ENCODE measurements around the gene FAT1.

FAT1 gene

GRCh38 chr4:186553717-186554116 is 169.9 kb downstream of the FAT1 start:
- Histone ChIP-seq H3K36me3 (ENCODE audit: control insufficient read depth, insufficient read depth, low read length) (no peaks in the 10 kb centered on the region), H3K9ac (no peak overlapping the region), H3K4me2 (ENCODE audit: low read length) (no peak overlapping the region), H3K4me1 (no peaks in the 10 kb centered on the region), H2AFZ (no peak overlapping the region), H3K27ac (no peak overlapping the region), H3K4me3 (ENCODE audit: low read depth, low read length) (no peak overlapping the region), H3K79me2 (no peaks in the 10 kb centered on the region), H3K9me3 (ENCODE audit: control insufficient read depth, low read length) (no peaks in the 10 kb centered on the region), H3K27me3 (ENCODE audit: control insufficient read depth, insufficient read depth, low read length) (no peaks in the 10 kb centered on the region)
- TF ChIP-seq, protein P1, sequence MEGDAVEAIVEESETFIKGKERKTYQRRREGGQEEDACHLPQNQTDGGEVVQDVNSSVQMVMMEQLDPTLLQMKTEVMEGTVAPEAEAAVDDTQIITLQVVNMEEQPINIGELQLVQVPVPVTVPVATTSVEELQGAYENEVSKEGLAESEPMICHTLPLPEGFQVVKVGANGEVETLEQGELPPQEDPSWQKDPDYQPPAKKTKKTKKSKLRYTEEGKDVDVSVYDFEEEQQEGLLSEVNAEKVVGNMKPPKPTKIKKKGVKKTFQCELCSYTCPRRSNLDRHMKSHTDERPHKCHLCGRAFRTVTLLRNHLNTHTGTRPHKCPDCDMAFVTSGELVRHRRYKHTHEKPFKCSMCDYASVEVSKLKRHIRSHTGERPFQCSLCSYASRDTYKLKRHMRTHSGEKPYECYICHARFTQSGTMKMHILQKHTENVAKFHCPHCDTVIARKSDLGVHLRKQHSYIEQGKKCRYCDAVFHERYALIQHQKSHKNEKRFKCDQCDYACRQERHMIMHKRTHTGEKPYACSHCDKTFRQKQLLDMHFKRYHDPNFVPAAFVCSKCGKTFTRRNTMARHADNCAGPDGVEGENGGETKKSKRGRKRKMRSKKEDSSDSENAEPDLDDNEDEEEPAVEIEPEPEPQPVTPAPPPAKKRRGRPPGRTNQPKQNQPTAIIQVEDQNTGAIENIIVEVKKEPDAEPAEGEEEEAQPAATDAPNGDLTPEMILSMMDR (IDR thresholded peaks at IDR 0.05): no peak

DNA sequence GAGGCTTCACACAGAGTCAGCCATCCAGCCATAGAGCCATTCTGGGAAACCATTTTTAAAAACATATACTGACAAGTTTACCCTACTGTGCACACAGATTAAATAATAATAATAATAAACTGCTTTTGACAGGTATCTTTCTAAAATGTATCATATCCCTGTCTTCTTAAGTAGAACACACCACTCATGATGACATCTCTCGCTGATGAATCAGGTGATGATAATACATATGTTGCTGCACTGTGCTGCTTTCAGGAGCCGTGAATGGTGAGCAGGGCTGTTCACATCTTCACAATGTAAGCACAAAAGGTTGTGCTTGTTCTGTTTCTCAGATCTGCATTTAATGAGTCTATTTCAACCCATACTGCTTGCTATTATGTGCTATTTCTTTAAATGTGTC is 171.8 kb downstream of the FAT1 start:
- TF ChIP-seq, protein P1 (IDR thresholded peaks at IDR 0.05): no peak
- H3K27ac ChIP-seq: no peak overlapping the region

GRCh38 chr4:186545436-186545835 is 178.2 kb downstream of the FAT1 start:
- TF ChIP-seq, protein P1 (IDR thresholded peaks at IDR 0.05): no peak
- Histone ChIP-seq H3K27me3 (ENCODE audit: control insufficient read depth, insufficient read depth, low read length) (no peaks in the 10 kb centered on the region), H3K4me3 (ENCODE audit: low read depth, low read length) (no peak overlapping the region), H3K9me3 (ENCODE audit: control insufficient read depth, low read length) (no peaks in the 10 kb centered on the region), H3K4me1 (no peaks in the 10 kb centered on the region), H3K4me2 (ENCODE audit: low read length) (no peak overlapping the region), H3K36me3 (ENCODE audit: control insufficient read depth, insufficient read depth, low read length) (no peaks in the 10 kb centered on the region), H3K9ac (no peak overlapping the region), H2AFZ (no peak overlapping the region), H3K27ac (no peak overlapping the region), H3K79me2 (no peaks in the 10 kb centered on the region)

More for the DNA sequence above, 171.8 kb downstream of the FAT1 start:
- no peak overlapping the region for H3K4me2 ChIP-seq (ENCODE audit: low read length)
- no peaks in the 10 kb centered on the region for H3K9me3 ChIP-seq (ENCODE audit: control insufficient read depth, low read length)
- no peaks in the 10 kb centered on the region for H3K79me2 ChIP-seq
- H3K4me3 ChIP-seq (ENCODE audit: low read depth, low read length): no peak overlapping the region
- no peaks in the 10 kb centered on the region for H3K36me3 ChIP-seq (ENCODE audit: control insufficient read depth, insufficient read depth, low read length)
- no peaks in the 10 kb centered on the region for H3K27me3 ChIP-seq (ENCODE audit: control insufficient read depth, insufficient read depth, low read length)
- H3K4me1 ChIP-seq: no peaks in the 10 kb centered on the region
- H3K9ac ChIP-seq: no peak overlapping the region
- H2AFZ ChIP-seq: no peak overlapping the region

- Histone ChIP-seq H3K4me2 (ENCODE audit: low read length) (no peak overlapping the region), H3K9ac (no peak overlapping the region), H3K27ac (no peak overlapping the region), H3K4me1 (no peaks in the 10 kb centered on the region), H3K4me3 (ENCODE audit: low read depth, low read length) (no peak overlapping the region), H3K9me3 (ENCODE audit: control insufficient read depth, low read length) (no peaks in the 10 kb centered on the region), H2AFZ (no peak overlapping the region), H3K79me2 (no peaks in the 10 kb centered on the region), H3K27me3 (ENCODE audit: control insufficient read depth, insufficient read depth, low read length) (no peaks in the 10 kb centered on the region), H3K36me3 (ENCODE audit: control insufficient read depth, insufficient read depth, low read length) (no peaks in the 10 kb centered on the region)
- TF ChIP-seq, protein P1 (IDR thresholded peaks at IDR 0.05): no peak
Observed at GRCh38 chr4:186543206-186543605, 180.4 kb downstream of the FAT1 start.

DNA sequence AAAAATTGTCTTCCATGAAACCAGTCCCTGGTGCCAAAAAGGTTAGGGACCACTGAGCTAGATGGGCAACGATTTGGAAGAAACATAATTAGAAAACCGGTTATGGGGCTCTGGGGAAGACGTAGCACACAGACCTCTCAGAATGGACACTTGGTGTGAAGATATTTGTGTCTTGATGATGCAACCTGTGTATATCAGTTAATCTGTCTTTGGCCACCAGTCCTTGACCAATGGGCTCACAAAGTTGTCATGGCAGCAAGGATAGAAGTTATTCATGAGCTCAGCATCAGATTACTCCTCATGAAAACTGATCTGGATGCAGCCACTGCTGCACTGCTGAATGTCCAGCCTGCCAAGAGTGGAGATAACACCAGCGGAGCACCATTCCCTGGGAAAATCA is 181.9 kb downstream of the FAT1 start:
- no peak overlapping the region for H3K4me2 ChIP-seq (ENCODE audit: low read length)
- H3K9ac ChIP-seq: no peak overlapping the region
- no peak overlapping the region for H2AFZ ChIP-seq
- H3K9me3 ChIP-seq (ENCODE audit: control insufficient read depth, low read length): no peaks in the 10 kb centered on the region
- TF ChIP-seq, protein P1 (IDR thresholded peaks at IDR 0.05): no peak
- H3K27ac ChIP-seq: no peak overlapping the region
- H3K79me2 ChIP-seq: no peaks in the 10 kb centered on the region
- H3K4me1 ChIP-seq: no peaks in the 10 kb centered on the region
- no peaks in the 10 kb centered on the region for H3K27me3 ChIP-seq (ENCODE audit: control insufficient read depth, insufficient read depth, low read length)
- no peaks in the 10 kb centered on the region for H3K36me3 ChIP-seq (ENCODE audit: control insufficient read depth, insufficient read depth, low read length)
- H3K4me3 ChIP-seq (ENCODE audit: low read depth, low read length): no peak overlapping the region

Measured in parathyroid adenoma (tissue), 2 donors.